NCI-H774 (cell line): ENCODE data around the gene PPP1R7.

Experiments used
- DNase-seq: peaks from one replicate; lab custom pipeline; 2025; lab: John Stamatoyannopoulos, UW

PPP1R7 gene

DNA sequence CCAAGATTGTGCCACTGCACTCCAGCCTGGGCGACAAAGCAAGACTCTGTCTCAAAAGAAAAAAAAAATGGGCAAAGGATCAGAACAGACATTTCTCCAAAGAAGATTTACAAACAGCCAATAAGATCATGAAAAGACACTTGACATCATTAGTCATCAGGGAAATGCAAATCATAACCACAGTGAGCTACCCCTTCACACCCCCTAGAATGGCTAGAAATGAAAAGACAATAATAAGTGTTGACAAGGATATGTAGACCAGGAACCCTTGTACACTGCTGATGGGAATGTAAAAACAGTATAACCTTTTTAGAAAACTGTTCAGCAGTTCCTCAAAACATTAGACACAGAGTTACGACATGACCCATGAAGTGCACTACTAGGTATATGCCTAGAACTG is 29.8 kb upstream of the PPP1R7 start:
- DNase-seq, result no peak

- no peak for DNase-seq
Observed at GRCh38 chr2:241121008-241121407, 29.3 kb upstream of the PPP1R7 start.

DNA sequence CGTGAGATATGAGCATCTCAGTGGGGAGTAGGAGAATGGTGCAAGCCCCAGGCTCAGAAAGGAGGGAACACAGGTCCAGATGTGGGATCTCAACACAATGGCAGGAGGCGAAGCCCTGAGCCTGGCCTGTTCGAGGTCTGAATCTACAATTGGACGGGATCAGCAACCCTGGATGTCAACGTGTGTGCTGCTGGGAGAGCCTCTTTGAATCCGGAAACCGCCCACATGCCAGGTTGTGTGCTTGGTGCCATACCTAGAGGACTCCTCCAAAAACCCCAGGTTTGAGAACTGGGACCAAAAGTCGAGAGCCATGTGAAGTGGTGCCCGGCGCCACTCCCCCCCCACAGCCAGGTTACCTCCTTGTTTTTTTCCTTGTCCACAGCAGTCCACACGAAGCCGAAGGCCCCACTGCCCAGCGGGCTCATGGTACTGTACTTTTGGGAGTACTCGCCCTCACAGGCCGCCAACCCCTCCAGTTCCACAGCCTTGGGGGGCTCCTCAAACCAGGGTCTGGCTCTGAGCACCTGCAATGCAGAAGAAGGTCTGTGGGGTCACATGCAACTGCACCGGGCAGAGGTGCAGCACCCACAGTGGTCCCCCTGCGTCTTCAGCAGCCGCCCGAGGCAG is 27.8 kb upstream of the PPP1R7 start:
- DNase-seq, result no peak

- DNase-seq, result no peak
Observed at GRCh38 chr2:241123816-241124536, 26.3 kb upstream of the PPP1R7 start.

DNA sequence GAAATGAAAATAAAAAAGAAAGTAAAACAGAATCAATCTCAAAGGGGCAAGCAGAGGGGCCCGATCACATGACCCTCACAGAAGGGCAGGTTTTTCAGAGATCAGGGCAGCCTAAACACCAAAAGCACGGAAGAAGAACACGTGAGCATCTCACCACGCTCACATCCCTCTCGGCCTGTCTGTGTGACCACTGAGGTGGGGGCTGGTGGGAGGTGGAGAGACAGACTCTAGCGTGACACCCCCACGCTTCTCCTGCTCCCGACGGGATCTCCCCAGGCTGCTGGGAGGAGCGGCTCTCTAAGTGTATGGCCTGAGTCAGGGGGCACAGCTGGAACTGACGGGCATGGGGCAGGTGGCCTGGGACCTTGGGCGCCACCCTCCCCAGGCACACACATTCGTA is 24.6 kb upstream of the PPP1R7 start:
- no peak for DNase-seq

DNA sequence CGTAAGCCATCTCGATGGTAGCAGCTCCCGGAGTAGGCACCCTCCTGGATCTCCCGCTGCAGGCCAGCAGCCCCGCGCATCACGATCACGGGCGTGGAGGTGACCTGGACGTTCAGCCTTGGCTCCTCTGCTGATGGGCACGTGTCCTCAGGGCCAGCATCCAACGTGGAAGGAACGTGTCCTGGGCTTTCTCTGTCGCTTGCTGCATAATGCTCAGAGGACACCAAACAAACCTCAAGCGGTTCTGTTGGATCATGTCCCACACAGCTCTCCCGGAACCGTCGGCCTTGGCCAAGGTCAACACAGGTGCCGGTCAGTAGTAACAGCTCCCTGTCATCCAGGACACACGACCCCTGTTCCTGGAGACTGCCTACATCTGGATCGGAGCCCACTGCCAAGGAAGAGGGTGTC is 24.1 kb upstream of the PPP1R7 start:
- DNase-seq, result no peak

GRCh38 chr2:241126771-241127202 is 23.5 kb upstream of the PPP1R7 start:
- DNase-seq, result no peak

DNA sequence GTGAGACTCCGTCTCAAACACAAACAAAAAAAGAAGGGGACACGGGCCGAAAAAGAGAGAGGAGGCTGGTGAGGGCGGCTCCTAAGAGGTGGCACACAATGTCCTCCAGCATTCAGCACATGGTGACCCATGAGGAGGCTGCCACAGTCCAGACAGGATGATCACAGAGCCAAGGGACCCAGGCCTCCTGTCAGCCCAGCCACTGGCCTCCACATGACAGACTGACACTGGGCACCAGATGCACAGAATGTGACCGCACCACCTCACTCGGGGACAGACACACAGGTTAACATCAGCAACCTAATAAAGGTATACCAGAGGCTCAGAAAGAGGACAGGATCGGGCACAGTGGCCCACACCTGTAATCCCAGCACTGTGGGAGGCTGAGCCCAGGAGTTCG is 22.0 kb upstream of the PPP1R7 start:
- no peak for DNase-seq

DNA sequence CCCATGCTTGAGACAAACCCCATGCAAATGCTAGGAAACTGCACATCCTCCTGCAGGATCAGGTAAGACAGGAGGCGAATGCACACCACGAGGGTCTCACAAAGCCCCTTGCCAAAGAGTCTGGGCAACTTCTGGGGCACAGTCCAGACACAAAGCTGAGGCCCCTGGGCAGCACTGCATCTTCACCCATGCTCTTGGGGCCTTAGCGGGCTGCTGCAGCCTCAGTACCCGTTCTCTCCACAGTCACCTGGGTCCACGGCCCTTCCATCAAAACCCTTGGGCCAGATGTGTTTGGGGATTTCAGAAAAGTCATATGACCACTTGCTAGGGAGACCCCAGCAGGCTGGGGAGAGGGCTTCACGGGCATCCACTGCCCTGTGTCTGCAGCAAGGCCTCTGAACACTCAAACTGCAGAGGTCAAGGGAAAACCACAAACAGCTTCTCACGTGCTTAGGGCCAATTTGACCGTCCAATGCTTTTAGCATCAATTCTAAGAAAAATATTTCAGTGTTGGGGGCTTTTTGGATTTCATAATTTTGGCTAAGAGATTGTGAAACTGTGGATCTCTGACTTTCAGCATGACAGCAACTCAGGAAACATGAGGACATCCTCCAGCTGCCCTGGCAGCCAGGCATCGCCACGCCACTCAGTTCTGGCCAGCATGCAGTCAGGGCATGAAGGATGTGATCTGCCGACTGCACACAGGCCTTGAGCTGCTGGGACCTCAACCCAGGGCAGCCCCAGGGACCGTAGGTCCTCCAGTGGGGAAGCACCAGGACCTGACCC is 21.0 kb upstream of the PPP1R7 start:
- no peak for DNase-seq

GRCh38 chr2:241130316-241130715 is 20.0 kb upstream of the PPP1R7 start:
- DNase-seq, result no peak

DNA sequence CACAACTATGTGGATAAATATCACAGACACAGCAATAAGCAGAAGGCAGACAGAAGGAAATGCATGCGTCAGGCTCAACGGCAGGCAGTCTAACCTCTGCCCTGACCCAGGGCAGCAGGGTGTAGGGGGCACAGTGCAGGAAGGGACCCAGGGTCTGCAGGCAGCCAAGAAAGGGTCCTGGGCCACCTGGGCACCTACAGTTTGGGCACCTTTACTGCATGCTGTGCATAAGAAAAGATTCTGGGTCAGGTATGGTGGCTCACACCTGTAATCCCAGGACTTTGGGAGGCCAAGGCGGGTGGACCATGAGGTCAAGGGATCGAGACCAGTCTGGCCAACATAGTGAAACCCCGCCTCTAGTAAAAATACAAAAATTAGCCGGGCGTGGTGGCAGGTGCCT is 18.7 kb upstream of the PPP1R7 start:
- no peak for DNase-seq

- DNase-seq, result no peak
Observed at GRCh38 chr2:241132538-241133435, 17.5 kb upstream of the PPP1R7 start.

DNA sequence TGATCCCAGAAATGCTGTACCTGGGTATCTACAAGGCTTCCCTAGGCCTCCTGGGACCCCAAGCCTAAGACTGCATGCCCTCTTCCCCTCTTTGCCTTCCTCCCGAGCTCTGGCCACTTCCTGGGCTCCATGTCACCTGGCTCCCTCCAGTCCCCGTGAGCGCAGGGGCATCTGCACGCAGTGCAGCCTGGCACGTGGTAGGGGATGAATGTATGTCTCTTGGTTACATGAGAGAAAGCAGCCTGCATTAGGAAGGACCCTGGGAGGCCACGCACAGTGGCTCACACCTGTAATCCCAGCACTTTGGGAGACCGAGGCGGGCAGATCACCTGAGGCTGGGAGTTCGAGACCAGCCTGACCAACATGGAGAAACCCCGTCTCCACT is 16.8 kb upstream of the PPP1R7 start:
- DNase-seq, result no peak

- no peak for DNase-seq
Observed at GRCh38 chr2:241134711-241135110, 15.6 kb upstream of the PPP1R7 start.

- DNase-seq, result no peak
Observed at GRCh38 chr2:241135737-241136136, 14.5 kb upstream of the PPP1R7 start.

DNA sequence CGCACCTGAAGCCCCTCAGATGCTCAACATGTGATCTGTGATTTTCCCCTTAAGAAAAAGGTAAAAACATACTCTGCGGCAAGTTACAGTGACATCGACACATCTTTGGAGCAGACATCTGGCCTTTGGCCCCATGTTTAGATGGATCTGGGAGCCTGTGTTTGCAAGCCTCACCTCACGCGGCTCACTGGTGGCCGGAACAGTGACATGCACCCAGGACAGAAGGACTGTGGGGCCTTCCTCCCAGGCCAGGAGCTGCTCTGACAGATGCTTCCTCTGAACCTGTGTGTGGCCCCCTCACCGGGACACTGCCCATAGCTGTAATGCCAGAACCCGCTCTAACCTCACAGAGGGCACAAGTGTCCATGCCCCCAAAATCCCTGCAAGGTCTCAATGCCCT is 14.1 kb upstream of the PPP1R7 start:
- DNase-seq, result no peak

DNA sequence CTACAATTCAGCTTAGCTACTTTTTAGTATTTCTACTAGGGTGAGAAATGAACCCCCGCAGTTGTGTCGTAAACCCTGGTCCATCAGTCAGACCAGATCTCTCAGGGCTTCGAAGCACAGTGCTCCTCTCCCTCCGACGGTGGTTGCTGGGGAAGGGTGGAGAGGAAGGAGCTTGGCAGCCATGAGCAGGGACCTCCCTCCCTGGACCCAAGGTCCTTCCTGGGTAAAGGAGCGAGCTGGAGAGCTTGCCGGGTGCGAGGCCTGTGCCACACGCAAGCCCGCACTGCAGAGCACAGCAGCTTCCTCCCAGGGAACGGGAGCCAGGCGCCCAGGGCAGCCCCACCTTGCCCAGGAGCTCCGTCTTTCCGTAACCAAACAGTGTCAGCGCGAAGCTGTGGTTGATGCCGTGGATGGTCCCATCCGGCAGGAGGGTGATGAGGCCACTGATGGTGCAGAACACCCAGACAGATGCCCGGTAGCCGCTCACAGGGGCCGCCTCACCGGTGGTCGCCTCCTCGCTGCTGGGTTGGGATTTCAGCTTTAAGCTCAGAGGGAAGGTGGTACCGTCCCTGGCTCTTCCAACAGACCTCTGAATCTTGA is 13.5 kb upstream of the PPP1R7 start:
- no peak for DNase-seq

DNA sequence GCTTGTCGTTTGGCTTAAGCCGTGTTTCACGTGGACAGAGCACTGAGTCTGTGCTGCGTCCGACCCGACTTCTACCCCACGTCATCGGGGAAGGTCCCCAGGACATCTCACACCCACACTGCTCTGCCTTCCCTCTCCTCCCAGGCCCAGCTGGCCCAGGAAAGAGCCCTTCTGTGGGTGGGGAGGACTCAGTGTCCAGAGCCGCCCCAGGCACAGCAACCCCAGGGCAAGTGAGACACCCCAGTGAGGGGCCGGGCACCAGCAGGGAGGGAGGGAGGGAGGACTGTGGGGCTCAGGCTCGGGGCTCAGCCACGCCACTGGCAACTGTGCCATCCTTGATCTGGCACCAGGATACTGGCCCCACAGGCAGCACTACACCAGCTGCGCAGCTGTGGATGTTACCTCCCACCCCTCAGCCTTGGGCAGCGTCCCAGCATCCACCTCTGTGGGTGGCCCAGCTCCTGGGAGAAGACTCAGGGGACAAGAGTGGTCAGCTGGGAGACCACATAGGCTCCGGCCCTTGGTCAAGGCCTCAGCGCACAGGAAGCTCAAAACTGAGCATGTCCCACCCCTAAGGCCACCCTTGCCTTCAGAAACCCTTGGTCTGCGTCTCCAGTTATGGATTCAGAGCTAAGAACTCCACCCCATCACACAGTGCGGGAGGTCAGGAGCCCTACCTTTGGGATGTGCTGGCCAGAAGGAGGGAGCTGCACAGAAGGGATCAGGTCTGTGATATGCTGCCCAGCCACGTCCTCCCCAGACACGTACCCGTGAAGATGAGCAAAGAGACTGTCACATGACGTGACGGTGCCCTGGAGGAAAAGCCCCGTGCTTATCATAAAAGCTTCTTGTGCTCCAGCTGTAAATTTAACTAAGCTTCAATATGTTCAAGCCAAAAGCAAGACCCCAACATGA is 12.7 kb upstream of the PPP1R7 start:
- DNase-seq, result no peak

GRCh38 chr2:241138471-241138870 is 11.8 kb upstream of the PPP1R7 start:
- no peak for DNase-seq
